B cell (primary cell): Measurements from ENCODE around the gene VIL1. TPM values are rescaled to one million over a fixed set of nuclear protein-coding genes. Genes with fewer than 3 reads are reported as not detected.
A peak's percentile ranks its signal among the peaks of the same experiment; 100 is the strongest.

Source experiments
- ATAC-seq: fragments of 200-7000 bp; cut with Tn5 transposase; one replicate; pipeline ENCODE4 v1.10.0; 2021; ENCODE audit warnings: low read depth, mild to moderate bottlenecking, moderate number of reproducible peaks, moderate library complexity
- CTCF ChIA-PET: fragments of 350-600 bp; sonication (Branson Sonifier 250); formaldehyde crosslinking; loops from one replicate; lab custom pipeline; 2021; ENCODE audit warnings: antibody characterized with exemption, inconsistent platforms; lab: Charles Lee
- POLR2A ChIA-PET: fragments of 350-600 bp; sonication (Branson Sonifier 250); formaldehyde crosslinking; loops from one replicate; lab custom pipeline; 2021; ENCODE audit warnings: antibody characterized with exemption; lab: Charles Lee
- DNase-seq: peaks from one replicate; pipeline ENCODE4 v3.0.0; 2013
- H2AFZ ChIP-seq: 2 replicates; pipeline ENCODE4 v1.6.1; 2012; ENCODE audit warnings: mild to moderate bottlenecking, low read depth, low read length; ENCODE audit not compliant: insufficient read depth, poor library complexity, severe bottlenecking
- H3K27ac ChIP-seq, 2 donors: 1 replicate in 1 of 2; 2 replicates in 1 of 2; pipeline ENCODE4 v1.5.1; 2012 to 2013; ENCODE audit warnings: low read length in 2 of 2, mild to moderate bottlenecking in 2 of 2, moderate library complexity in 1 of 2
- H3K27me3 ChIP-seq, 4 experiments: fragments of 200-600 bp in 1 of 4; sonication (generic) in 1 of 4; replicated peaks in 1 of 4; 1 replicate in 2 of 4; 2 replicates in 2 of 4; pipeline versions ENCODE4 v1.6.1 to v1.7.0; 2013 to 2016; ENCODE audit warnings: low read length in 3 of 4, mild to moderate bottlenecking in 2 of 4, mixed read lengths in 1 of 4, moderate library complexity in 1 of 4; ENCODE audit not compliant: insufficient read depth in 4 of 4, control insufficient read depth in 3 of 4; ENCODE audit errors: control extremely low read depth in 1 of 4
- H3K36me3 ChIP-seq, 2 experiments: replicated peaks in 1 of 2; 1 replicate in 1 of 2; 2 replicates in 1 of 2; pipeline versions ENCODE4 v1.6.1 to v1.7.1; 2013; ENCODE audit warnings: low read length in 1 of 2; ENCODE audit not compliant: insufficient read depth in 2 of 2, control insufficient read depth in 1 of 2; ENCODE audit errors: control extremely low read depth in 1 of 2, extremely low read depth in 1 of 2
- H3K4me1 ChIP-seq, 2 donors: fragments of 200-600 bp in 1 of 2; sonication (generic) in 1 of 2; 1 replicate in 1 of 2; 2 replicates in 1 of 2; pipeline versions ENCODE4 v1.5.1 to v1.6.1; 2013 to 2017; ENCODE audit warnings: low read length in 2 of 2; ENCODE audit not compliant: control insufficient read depth in 2 of 2, insufficient read depth in 2 of 2
- H3K4me2 ChIP-seq: replicated peaks from 2 replicates; pipeline ENCODE3; 2012; ENCODE audit warnings: mild to moderate bottlenecking, low read depth, low read length; ENCODE audit not compliant: poor library complexity, severe bottlenecking
- H3K4me3 ChIP-seq, 5 experiments: fragments of 200-600 bp in 1 of 5; sonication (generic) in 1 of 5; 1 replicate in 3 of 5; 2 replicates in 2 of 5; pipeline versions ENCODE4 v1.5.1 to v1.7.0; 2011 to 2016; ENCODE audit warnings: low read length in 4 of 5, mild to moderate bottlenecking in 4 of 5, low read depth in 2 of 5, control low read depth in 1 of 5, moderate library complexity in 1 of 5; ENCODE audit not compliant: insufficient read depth in 1 of 5; ENCODE audit errors: control extremely low read depth in 1 of 5, extremely low read depth in 1 of 5
- H3K79me2 ChIP-seq: fragments of 200-600 bp; sonication (generic); one replicate; pipeline ENCODE4 v1.6.0; 2016; ENCODE audit warnings: low read length; ENCODE audit not compliant: control insufficient read depth, insufficient read depth
- H3K9ac ChIP-seq: fragments of 200-600 bp; sonication (generic); 2 replicates; pipeline ENCODE4 v1.6.1; 2017; ENCODE audit warnings: mild to moderate bottlenecking, low read length, moderate library complexity
- H3K9me3 ChIP-seq, 3 donors: one replicate each; pipeline versions ENCODE4 v1.6.1 to v1.7.1; 2013; ENCODE audit warnings: low read length in 2 of 3; ENCODE audit not compliant: control insufficient read depth in 2 of 3, insufficient read depth in 1 of 3; ENCODE audit errors: control extremely low read depth in 1 of 3
- H4K20me1 ChIP-seq: 2 replicates; pipeline ENCODE4 v1.6.0; 2012; ENCODE audit warnings: mild to moderate bottlenecking, low read length; ENCODE audit not compliant: insufficient read depth, control insufficient read depth, poor library complexity, severe bottlenecking
- H3K27ac Mint-ChIP-seq: one replicate; pipeline ENCODE4 v1.8.0; 2021; ENCODE audit warnings: mixed read lengths
- H3K27me3 Mint-ChIP-seq: one replicate; pipeline ENCODE4 v1.8.0; 2021; ENCODE audit warnings: mixed read lengths
- H3K4me1 Mint-ChIP-seq: one replicate; pipeline ENCODE4 v1.8.0; 2021; ENCODE audit warnings: mixed read lengths
- H3K4me3 Mint-ChIP-seq: one replicate; pipeline ENCODE4 v1.8.0; 2021; ENCODE audit warnings: mixed read lengths
- H3K9me3 Mint-ChIP-seq: one replicate; pipeline ENCODE4 v1.8.0; 2022; ENCODE audit warnings: mixed read lengths; ENCODE audit not compliant: insufficient read depth
- CTCF ChIP-seq: fragments of 200-600 bp; IDR thresholded peaks from one replicate; pipeline ENCODE4 v1.8.0; 2022; ENCODE audit warnings: antibody characterized with exemption, mild to moderate bottlenecking
- EZH2 ChIP-seq: IDR thresholded peaks from 2 replicates; pipeline ENCODE4 v1.6.1; 2012; ENCODE audit warnings: borderline replicate concordance, low read depth, mild to moderate bottlenecking, moderate library complexity, low read length; ENCODE audit not compliant: insufficient read depth, poor library complexity, severe bottlenecking
- WGBS: methylation state at CpG from one replicate; pipeline ENCODE4 v1.1.5; 2013; ENCODE audit warnings: missing lambda C conversion rate; ENCODE audit not compliant: insufficient coverage; 5-methylcytosine and 5-hydroxymethylcytosine counted together
- intact Hi-C: fragments of 100-400 bp; cut with micrococcal nuclease; formaldehyde crosslinking; loops from one replicate; pipeline ENCODE4 v1.10.0; 2022
- polyA plus RNA-seq: library from polyadenylated mRNA; depleted of rRNA; stranded (reverse); fragments of >200 nt; gene quantifications from 2 replicates; pipeline ENCODE4 v1.2.3, GENCODE V29; 2012
- total RNA-seq, 2 donors: library from RNA; stranded (reverse); fragments of 120-200 nt in 1 of 2; gene quantifications; 1 replicate in 1 of 2; 2 replicates in 1 of 2; pipeline versions ENCODE4 v1.2.3 to v1.2.4, GENCODE V29; 2013 to 2022

Gene VIL1
- total and polyA plus RNA-seq, 2 donors (not counting 1 experiment from before 2014, with no cell fraction given) = not detected

DNA sequence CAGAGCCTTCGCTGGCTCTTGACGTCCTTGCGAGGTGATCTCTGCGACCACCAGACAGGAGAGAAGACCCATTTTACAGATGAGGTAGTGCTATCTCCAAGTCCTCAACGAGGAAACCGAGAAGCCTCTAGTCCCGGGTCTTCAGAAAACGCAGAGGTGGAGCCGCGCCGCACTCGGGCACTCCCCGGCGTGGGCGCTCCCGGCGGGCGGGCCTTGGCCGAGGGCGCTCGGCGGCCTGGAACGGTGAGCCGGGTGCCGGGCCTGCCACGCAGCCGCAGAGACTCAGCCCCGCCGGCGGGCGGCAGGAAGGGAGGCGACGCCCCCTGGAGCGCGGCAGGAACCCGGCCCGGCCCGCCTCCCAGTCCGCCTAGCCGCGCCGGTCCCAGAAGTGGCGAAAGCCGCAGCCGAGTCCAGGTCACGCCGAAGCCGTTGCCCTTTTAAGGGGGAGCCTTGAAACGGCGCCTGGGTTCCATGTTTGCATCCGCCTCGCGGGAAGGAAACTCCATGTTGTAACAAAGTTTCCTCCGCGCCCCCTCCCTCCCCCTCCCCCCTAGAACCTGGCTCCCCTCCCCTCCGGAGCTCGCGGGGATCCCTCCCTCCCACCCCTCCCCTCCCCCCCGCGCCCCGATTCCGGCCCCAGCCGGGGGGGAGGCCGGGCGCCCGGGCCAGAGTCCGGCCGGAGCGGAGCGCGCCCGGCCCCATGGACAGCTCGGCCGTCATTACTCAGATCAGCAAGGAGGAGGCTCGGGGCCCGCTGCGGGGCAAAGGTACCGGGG, 19.3 kb upstream of the VIL1 start, which contains the start of gene CTDSP1:
TSS of gene CTDSP1 (plus strand) at position 478 of the 776 bp plus-strand sequence. CDS start at position 701, 223 bp downstream.
- peak; percentile 94 for DNase-seq
- peaks cover 0 to 19% (median 0%) of the 10 kb centered on the region in 3 donors for H3K9me3 ChIP-seq
- CTCF ChIA-PET = interaction anchor here (1.0 to 1.4 kb wide), 3 partner anchors 43 to 127 kb away, joined by 3 to 8 read pairs (median 6); partner anchors contain the start of gene CATIP
- peak within 1 kb of the TSS; percentile 60 to 94 (median 90) for H3K4me3 ChIP-seq
- POLR2A ChIA-PET = interaction anchor here (0.6 to 1.5 kb wide), 10 partner anchors 19 to 498 kb away, joined by 3 to 6 read pairs (median 3); partner anchors contain the start of genes AAMP, CATIP and PNKD
- peak within 1 kb of the TSS; percentile 95 for H2AFZ ChIP-seq
- H3K4me2 ChIP-seq = peak within 1 kb of the TSS; percentile 90
- peak within 1 kb of the TSS; percentile 85 to 88 for H3K27ac ChIP-seq
- intact Hi-C loops = loop anchor here (5.0 kb wide), 3 partner anchors 42 to 988 kb away; partner anchors contain the start of genes CATIP, DNPEP and WNT10A
- Mint-ChIP-seq H3K4me3 (peak within 1 kb of the TSS; percentile 90), H3K27ac (peak within 1 kb of the TSS; percentile 93), H3K27me3 (no peaks in the 10 kb centered on the region), H3K4me1 (peaks cover 64% of the 10 kb centered on the region), H3K9me3 (no peaks in the 10 kb centered on the region)
- WGBS = under 1% methylated on average over 64 of the region's 78 CpGs
- H3K9ac ChIP-seq = peak within 1 kb of the TSS; percentile 78
- TF ChIP-seq CTCF = no peak
- TF ChIP-seq EZH2 = no peak
- peak; percentile 54 for ATAC-seq
- H3K36me3 ChIP-seq = peaks cover 0 to 29% of the 10 kb centered on the region in 2 experiments
- peaks cover 20% of the 10 kb centered on the region for H3K79me2 ChIP-seq
- H4K20me1 ChIP-seq = peaks cover 29% of the 10 kb centered on the region
- no peaks in the 10 kb centered on the region for H3K27me3 ChIP-seq
- peaks cover 43 to 68% of the 10 kb centered on the region in 2 donors for H3K4me1 ChIP-seq
